Vagina (tissue), 2 donors: Measurements from ENCODE around the gene ADAMTS2.

Source experiments
- POLR2A ChIP-seq, 2 donors: fragments of 450-650 bp; IDR thresholded peaks; one replicate each; pipeline ENCODE4 v1.6.1; 2017; ENCODE audit warnings: antibody characterized with exemption in 2 of 2, mild to moderate bottlenecking in 2 of 2, moderate library complexity in 2 of 2
- POLR2AphosphoS5 ChIP-seq, 2 donors: sonication (generic); formaldehyde crosslinking; IDR thresholded peaks; one replicate each; pipeline ENCODE4 v1.9.0; 2017; ENCODE audit warnings: antibody characterized with exemption in 2 of 2, mild to moderate bottlenecking in 2 of 2, low read depth in 1 of 2; ENCODE audit not compliant: insufficient read depth in 1 of 2
- TF ChIP-seq, protein P1 (sequence below), 3 experiments: fragments of 450-650 bp in 2 of 3; fragments of 200-600 bp in 1 of 3; sonication (generic) in 1 of 3; IDR thresholded peaks; one replicate each; pipeline ENCODE4 v1.5.1; 2017 to 2019; ENCODE audit warnings: antibody characterized with exemption in 3 of 3, mild to moderate bottlenecking in 2 of 3, moderate library complexity in 2 of 3

DNA sequence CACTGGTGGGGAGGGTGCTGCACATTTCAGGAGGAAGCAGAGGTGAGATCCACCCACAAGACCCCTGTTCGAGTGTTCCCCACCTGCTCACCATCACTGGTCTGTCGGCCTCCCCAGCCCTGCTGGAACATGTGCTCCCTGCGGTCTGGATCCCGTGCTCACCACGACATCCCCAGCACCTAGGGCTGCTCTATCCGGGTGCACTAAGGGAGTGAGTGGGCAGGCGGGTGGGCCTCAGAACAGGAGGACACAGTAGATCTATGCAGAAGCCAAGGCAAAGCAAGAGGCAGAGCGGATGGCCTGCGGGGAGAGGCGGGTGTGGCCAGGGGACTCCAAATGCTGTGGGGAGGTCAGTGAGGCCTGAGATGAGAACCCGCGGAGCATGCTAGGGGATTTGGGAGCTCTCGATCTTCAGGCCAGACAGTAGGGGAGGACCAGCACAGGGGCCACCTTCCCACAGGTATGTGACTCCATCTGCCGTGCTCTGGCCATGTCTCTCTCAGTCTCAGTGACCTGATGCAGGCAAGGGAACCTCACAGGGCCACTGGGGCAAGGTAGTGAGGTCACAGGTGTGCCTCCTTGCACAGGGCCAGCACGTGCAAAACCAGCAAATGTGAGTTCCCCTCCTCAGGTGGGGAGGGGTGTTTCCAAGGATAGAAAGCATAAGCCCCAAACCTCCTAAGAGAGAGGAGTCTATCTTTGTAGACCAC lies 150.9 kb downstream of the ADAMTS2 start:
- TF ChIP-seq POLR2AphosphoS5 (IDR thresholded peaks at IDR 0.05; ENCODE audit: insufficient read depth in 1 of 2, low read depth in 1 of 2) (no peak), POLR2A (IDR thresholded peaks at IDR 0.05) (no peak)
- TF ChIP-seq, protein P1, sequence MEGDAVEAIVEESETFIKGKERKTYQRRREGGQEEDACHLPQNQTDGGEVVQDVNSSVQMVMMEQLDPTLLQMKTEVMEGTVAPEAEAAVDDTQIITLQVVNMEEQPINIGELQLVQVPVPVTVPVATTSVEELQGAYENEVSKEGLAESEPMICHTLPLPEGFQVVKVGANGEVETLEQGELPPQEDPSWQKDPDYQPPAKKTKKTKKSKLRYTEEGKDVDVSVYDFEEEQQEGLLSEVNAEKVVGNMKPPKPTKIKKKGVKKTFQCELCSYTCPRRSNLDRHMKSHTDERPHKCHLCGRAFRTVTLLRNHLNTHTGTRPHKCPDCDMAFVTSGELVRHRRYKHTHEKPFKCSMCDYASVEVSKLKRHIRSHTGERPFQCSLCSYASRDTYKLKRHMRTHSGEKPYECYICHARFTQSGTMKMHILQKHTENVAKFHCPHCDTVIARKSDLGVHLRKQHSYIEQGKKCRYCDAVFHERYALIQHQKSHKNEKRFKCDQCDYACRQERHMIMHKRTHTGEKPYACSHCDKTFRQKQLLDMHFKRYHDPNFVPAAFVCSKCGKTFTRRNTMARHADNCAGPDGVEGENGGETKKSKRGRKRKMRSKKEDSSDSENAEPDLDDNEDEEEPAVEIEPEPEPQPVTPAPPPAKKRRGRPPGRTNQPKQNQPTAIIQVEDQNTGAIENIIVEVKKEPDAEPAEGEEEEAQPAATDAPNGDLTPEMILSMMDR (IDR thresholded peaks at IDR 0.05): no peak
